ENCODE results near the gene CLIP2.
A peak's percentile ranks its signal among the peaks of the same experiment; 100 is the strongest.
"Not testable (repeated sequence)": the region's sequence is repeated elsewhere in the genome, so short reads cannot be mapped to it uniquely, and the experiment has no call there.

CLIP2 gene

GRCh38 chr7:74349621-74350020 is 60.4 kb downstream of the CLIP2 start:
- no peak for TF ChIP-seq CTCF (IDR thresholded peaks at IDR 0.05; ENCODE audit: low read depth, low read length)
- no peak for DNase-seq (ENCODE audit: low read depth in 2 of 2)
- no peak overlapping the region for H3K4me3 ChIP-seq (replicated peaks in 1 of 2; ENCODE audit: low read depth in 2 of 2, low read length in 2 of 2)

- DNase-seq (ENCODE audit: low read depth in 2 of 2): no peak
- no peak overlapping the region for H3K4me3 ChIP-seq (replicated peaks in 1 of 2; ENCODE audit: low read depth in 2 of 2, low read length in 2 of 2)
- no peak for TF ChIP-seq CTCF (IDR thresholded peaks at IDR 0.05; ENCODE audit: low read depth, low read length)
Measured at GRCh38 chr7:74350751-74351150, 61.5 kb downstream of the CLIP2 start.

GRCh38 chr7:74351836-74352235 is 62.6 kb downstream of the CLIP2 start:
- DNase-seq (ENCODE audit: low read depth in 2 of 2): no peak
- H3K4me3 ChIP-seq (replicated peaks in 1 of 2; ENCODE audit: low read depth in 2 of 2, low read length in 2 of 2): no peak overlapping the region
- no peak for TF ChIP-seq CTCF (IDR thresholded peaks at IDR 0.05; ENCODE audit: low read depth, low read length)

- DNase-seq (ENCODE audit: low read depth in 2 of 2); H3K4me3 ChIP-seq (replicated peaks in 1 of 2; ENCODE audit: low read depth in 2 of 2, low read length in 2 of 2): not testable (repeated sequence)
Measured at GRCh38 chr7:74352551-74353138, 63.4 kb downstream of the CLIP2 start.

- DNase-seq (ENCODE audit: low read depth in 2 of 2): no peak
- no peak for TF ChIP-seq CTCF (IDR thresholded peaks at IDR 0.05; ENCODE audit: low read depth, low read length)
- no peak overlapping the region for H3K4me3 ChIP-seq (replicated peaks in 1 of 2; ENCODE audit: low read depth in 2 of 2, low read length in 2 of 2)
Measured at GRCh38 chr7:74354009-74354408, 64.8 kb downstream of the CLIP2 start.

- DNase-seq (ENCODE audit: low read depth in 2 of 2): peak; percentile 85 to 94
- H3K4me3 ChIP-seq (replicated peaks in 1 of 2; ENCODE audit: low read depth in 2 of 2, low read length in 2 of 2): no peak overlapping the region
- TF ChIP-seq CTCF (IDR thresholded peaks at IDR 0.05; ENCODE audit: low read depth, low read length): no peak
Measured at GRCh38 chr7:74355091-74355490, 65.9 kb downstream of the CLIP2 start.

- no peak overlapping the region for H3K4me3 ChIP-seq (replicated peaks in 1 of 2; ENCODE audit: low read depth in 2 of 2, low read length in 2 of 2)
- DNase-seq (ENCODE audit: low read depth in 2 of 2): peak in 1 of 2 donors; percentile 34
- no peak for TF ChIP-seq CTCF (IDR thresholded peaks at IDR 0.05; ENCODE audit: low read depth, low read length)
Measured at GRCh38 chr7:74356589-74357315, 67.5 kb downstream of the CLIP2 start.
